HL-60/S4 treated with phorbol 12-myristate 13-acetate at 8.2 ng/mL for 4 days and 3 days (cell line): ENCODE data around the gene DUOX2.

Experiments
- in situ Hi-C: fragments of 300-500 bp; cut with MboI; formaldehyde crosslinking; loops from 2 replicates; pipeline ENCODE4 v1.15.0; 2022; ENCODE audit warnings: low sequenced_read_pairs

DUOX2 gene

GRCh38 chr15:45114076-45114750 lies at the start of gene DUOX2, which contains the start of gene DUOXA2:
Gene DUOX2, minus strand, starts transcription at chr15:45114172. Its CDS starts 761 bp downstream, at chr15:45113411.
Gene DUOXA2, plus strand, starts transcription at chr15:45114326. Its CDS starts 280 bp downstream, at chr15:45114606.
- in situ Hi-C loops, result no loop called here

DNA sequence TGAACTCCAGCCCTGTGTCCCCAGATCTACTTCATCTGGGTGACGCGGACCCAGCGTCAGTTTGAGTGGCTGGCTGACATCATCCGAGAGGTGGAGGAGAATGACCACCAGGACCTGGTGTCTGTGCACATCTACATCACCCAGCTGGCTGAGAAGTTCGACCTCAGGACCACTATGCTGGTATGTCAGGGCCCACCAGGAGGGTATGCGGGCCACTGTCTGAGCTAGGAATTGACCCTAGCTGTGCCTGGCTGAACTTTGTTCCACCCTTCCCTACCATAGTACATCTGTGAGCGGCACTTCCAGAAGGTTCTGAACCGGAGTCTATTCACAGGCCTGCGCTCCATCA lies 49.5 kb upstream of the DUOX2 start:
- in situ Hi-C loops, result loop anchor here (25.0 kb wide), 1 partner anchor 249 kb away; a partner anchor contains a TSS

DNA sequence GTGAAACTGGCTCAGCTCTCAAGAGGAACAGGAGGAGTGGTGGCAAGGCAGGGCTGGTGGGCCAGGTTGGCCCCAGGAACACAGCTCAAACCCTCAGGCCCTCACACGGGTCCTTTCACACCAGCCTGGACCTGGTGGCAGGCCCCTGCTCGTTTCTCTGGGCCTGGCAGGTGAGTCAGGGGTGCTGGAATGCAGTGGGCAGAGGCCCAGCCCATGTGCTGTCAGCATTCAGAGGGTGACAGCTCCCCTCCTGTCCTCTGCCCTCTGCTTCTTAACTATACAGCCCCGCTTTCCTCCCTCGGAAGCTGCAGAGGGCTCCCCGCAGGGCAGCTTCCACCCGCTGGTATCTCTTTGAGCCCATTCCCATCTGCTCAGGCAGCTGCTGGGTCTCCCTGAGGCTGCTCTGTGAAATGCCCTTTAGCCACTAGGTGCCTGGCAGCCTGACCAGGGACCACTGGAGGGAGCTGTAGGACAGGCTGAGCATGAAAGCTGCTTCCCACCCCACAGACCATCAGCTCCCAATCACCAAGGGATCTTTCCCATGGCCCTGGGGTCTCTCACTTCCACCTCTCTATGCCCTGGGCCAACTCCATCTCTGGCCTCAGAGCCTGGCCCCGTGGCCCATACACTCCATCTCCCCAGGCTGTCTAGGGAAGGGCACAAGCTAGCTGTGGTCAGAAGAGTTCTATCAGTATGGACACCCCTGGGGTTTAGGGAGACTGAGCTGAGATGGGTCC lies 49.0 kb upstream of the DUOX2 start:
- in situ Hi-C loops, result loop anchor here (25.0 kb wide), 1 partner anchor 249 kb away; a partner anchor contains a TSS

- in situ Hi-C loops, result loop anchor here (25.0 kb wide), 1 partner anchor 251 kb away; a partner anchor contains a TSS
Observed at GRCh38 chr15:45161666-45162065, 47.7 kb upstream of the DUOX2 start.

DNA sequence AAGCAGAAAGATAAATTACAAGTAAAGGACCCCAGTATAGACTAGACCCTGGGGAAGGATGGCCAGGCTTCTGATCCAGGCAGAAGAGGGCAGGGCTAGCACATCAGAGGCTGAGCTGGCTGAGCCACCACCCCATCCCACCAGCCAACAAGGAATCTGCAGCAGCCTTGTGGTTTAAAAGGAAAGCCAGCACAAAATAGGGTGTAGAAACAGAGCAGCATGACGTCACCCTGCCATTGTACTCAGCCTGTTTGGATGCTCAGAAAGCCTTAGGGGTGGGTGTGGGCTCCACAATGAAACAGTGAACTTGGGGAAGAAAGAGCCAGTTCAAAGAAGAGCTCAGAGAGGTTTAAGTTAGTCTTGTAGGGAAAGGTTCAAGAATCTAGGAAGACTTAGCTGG lies 44.0 kb upstream of the DUOX2 start:
- in situ Hi-C loops, result loop anchor here (25.0 kb wide), 1 partner anchor 254 kb away; a partner anchor contains a TSS

DNA sequence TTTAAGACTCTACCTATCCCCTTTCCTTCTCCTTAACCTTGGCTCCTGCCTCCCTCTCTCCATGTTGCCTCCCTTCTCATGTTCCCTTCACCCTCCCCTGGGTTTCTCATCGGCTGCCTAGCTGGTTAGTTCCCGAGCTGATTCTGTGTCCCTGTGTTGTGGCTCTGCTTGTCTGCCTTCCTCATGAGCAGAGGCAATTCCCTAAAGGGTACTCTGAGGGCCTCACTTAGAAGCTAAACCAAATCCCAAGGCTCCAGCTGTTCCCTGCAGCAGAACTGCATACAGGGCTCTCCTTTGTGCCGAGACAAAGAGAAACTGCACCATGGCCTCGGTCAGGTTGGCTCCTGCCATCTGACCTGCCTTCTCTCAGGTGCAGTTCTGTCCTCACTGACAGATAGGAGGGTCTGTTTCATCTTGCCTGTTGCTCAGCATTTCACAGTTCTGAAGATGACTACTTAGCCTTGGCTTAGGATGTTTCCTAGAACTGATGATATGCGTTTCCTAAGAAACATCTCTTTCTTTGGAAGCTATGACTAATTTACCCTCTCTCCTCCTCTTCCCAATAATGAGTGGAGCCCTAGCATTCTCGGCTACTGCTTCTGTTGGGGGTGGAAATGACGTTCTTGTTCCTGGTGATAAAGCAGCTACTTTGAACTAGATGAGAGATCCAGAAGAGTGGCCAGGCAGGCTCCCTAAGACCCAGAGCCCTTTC lies 42.9 kb upstream of the DUOX2 start:
- in situ Hi-C loops, result loop anchor here (25.0 kb wide), 1 partner anchor 255 kb away; a partner anchor contains a TSS

DNA sequence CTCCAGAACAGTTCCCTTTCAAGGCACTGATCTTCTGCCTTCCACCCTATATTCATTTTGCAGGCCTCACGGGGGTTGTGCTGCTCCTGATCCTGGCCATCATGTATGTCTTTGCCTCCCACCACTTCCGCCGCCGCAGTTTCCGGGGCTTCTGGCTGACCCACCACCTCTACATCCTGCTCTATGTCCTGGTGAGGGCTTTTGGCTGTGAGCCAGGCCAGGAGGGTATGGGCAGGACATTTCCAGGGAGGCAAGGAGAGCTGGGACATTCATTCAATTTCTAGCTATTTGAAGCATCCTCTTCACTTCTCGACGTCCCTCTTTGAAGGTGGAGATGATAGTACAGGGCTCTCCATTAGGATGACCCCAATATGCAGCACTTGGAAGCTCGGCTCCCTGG lies 41.8 kb upstream of the DUOX2 start:
- in situ Hi-C loops, result loop anchor here (25.0 kb wide), 1 partner anchor 257 kb away; a partner anchor contains a TSS

GRCh38 chr15:45151998-45152828 lies 38.2 kb upstream of the DUOX2 start:
- in situ Hi-C loops, result loop anchor here (25.0 kb wide), 1 partner anchor 260 kb away; a partner anchor contains a TSS

DNA sequence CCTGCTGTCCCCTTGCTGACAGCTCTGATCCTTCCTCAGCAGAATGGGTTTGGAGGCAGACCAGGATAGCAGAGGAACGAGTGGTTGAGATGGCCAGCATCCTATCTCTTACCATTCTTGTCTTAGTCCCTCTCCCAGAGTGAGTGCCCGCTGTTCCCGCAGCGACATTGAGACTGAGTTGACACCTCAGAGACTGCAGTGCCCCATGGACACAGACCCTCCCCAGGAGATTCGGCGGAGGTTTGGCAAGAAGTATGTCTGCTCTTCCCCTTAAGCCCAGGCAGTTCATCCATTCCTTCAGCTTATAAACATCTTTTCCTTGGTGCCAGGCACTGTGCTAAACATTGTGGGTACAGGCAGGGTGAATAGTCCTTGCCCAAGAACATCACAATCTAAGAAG lies 37.0 kb upstream of the DUOX2 start:
- in situ Hi-C loops, result loop anchor here (25.0 kb wide), 1 partner anchor 261 kb away; a partner anchor contains a TSS

DNA sequence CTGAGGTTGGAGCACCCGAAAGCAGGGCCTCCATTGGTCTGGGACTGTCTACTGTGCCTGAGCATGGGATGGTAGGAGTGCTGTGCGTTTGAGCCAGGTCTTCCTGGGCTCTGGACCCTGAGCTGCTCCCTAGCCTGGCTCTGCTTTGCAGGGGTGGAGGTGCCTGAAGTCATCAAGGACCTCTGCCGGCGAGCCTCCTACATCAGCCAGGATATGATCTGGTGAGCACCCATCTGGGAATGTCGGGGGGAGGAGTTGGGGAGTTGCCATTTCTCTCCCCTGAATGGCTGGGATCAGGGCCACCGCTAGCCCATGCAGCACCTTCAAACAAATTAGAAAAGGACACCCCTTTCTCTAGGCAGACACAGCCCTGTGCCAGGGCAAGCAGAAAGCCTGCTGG lies 36.5 kb upstream of the DUOX2 start:
- in situ Hi-C loops, result loop anchor here (25.0 kb wide), 1 partner anchor 262 kb away; a partner anchor contains a TSS

- in situ Hi-C loops, result no loop called here
Observed at GRCh38 chr15:45149060-45149459, 35.1 kb upstream of the DUOX2 start.

- in situ Hi-C loops, result no loop called here
Observed at GRCh38 chr15:45148076-45149059, 34.4 kb upstream of the DUOX2 start.

DNA sequence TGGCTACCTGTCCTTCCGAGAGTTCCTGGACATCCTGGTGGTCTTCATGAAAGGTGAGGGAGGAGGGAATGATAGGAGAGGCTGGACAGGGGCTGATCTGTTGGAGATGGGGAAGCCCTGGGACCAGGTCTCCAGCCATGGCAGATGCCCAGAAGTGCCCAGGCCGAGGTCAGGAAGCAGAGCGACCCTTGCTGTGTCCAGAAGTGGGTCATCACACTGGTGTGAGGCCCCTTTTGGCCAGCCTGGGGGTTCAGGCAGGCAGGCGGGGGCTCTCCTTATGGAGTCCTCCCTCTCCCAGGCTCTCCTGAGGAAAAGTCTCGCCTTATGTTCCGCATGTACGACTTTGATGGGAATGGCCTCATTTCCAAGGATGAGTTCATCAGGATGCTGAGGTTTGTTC lies 33.6 kb upstream of the DUOX2 start:
- in situ Hi-C loops, result no loop called here

DNA sequence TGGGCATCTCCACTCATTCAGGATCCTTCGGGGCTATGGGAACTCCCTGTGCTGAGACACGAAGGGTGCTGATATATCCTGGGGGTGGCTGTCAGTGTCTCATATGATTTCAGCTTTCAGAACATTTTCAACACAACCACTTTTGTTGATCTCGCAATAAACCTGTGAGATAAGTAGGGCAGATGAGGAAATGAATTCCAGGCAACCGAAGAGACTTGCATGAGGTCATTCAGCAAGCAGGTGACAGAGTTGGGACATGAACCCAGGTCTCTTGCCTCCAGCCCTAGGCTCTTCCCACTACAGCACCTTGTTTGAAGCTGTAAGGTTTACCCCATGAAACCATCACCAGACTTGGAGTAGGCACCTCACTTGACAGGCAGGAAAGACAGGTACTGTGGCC lies 32.4 kb upstream of the DUOX2 start:
- in situ Hi-C loops, result no loop called here

DNA sequence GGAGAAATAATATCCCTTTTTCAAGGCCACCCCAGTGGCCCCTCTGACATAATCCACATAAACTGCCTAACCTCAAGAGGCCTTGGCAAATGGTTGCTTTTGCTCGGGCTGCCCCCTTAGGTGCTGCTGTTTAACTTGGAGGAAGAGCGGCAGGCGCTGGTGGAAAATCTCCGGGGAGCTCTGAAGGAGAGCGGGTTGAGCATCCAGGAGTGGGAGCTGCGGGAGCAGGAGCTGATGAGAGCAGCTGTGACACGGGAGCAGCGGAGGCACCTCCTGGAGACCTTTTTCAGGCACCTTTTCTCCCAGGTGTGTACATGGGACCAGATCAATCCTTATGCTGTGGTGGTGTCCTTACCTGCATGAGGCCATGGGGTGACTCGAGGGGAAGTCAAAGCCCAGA lies 30.8 kb upstream of the DUOX2 start:
- in situ Hi-C loops, result no loop called here

GRCh38 chr15:45143946-45144345 lies 30.0 kb upstream of the DUOX2 start:
- in situ Hi-C loops, result no loop called here

- in situ Hi-C loops, result no loop called here
Observed at GRCh38 chr15:45143056-45143455, 29.1 kb upstream of the DUOX2 start.

- in situ Hi-C loops, result no loop called here
Observed at GRCh38 chr15:45141386-45141785, 27.4 kb upstream of the DUOX2 start.

GRCh38 chr15:45140557-45141250 lies 26.7 kb upstream of the DUOX2 start:
- in situ Hi-C loops, result no loop called here
